Measurements from ENCODE around the gene PIGW.

The PIGW gene

GRCh38 chr17:36546418-36547093 is 11.8 kb downstream of the PIGW start:
- DNase-seq: peak in 1 of 2 donors; percentile 26

DNA sequence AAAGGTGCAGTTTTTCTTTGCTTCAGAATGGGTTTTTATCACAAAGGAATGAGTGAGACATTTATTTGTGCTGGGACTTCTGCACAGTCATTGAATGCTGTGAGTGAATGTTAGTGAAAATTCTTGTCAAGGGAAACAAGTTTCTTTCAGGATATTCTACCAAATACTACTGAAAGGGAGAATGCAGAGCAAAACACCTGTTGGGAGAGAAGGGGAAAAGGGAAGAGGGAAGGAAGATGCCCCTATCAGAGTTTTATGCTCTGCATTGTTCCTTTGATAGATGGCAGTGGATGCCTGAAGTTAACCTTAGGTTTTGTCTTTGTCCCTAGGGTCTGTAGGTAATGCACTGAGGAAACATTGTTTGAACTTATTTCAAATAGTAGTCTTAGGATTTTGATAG is 13.0 kb downstream of the PIGW start:
- no peak for DNase-seq

DNA sequence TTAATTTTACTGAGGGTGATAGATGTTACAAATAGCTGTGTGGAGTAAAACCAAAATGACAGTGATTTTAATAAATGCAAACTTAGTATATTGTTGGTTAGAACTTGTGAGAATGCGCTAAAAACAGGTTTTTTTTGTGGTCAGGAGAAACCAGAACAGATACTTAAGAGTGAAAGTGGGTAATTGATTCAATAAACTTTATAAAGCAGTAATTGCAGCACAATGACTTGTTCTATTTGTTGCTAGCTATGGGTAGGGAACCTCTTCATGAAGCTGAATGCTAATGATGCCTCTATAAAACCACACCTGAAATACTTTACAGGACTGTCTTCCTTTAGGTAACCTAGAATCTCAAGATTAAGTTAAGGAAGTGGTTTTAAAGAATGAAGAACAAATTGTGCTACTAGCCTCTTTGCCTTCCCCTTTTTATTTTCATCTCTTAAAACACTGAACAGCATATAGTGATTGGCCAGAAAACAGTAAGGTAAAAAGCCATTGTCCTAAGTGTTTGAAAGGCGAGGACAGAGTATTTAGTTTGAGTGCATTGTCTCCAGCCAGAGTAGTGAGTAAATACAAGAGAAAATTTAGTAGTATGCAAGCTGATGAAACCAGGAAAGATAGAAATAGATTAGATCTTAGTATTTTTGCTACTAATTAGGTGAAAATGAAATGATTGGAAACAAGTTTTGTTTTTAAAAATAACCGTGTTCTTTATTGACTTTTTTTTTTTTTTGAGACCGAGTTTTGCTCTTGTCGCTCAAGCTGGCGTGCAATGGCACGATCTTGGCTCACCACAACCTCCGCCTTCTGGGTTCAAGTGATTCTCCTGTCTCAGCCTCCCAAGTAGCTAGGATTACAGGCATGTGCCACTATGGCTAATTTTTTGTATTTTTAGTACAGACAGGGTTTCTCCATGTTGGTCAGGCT is 16.0 kb downstream of the PIGW start:
- peak in 1 of 2 donors; percentile 42 for DNase-seq

GRCh38 chr17:36553459-36553858 is 18.7 kb downstream of the PIGW start:
- no peak for DNase-seq

- DNase-seq: no peak
Observed at GRCh38 chr17:36566081-36566480, 31.3 kb downstream of the PIGW start.

DNA sequence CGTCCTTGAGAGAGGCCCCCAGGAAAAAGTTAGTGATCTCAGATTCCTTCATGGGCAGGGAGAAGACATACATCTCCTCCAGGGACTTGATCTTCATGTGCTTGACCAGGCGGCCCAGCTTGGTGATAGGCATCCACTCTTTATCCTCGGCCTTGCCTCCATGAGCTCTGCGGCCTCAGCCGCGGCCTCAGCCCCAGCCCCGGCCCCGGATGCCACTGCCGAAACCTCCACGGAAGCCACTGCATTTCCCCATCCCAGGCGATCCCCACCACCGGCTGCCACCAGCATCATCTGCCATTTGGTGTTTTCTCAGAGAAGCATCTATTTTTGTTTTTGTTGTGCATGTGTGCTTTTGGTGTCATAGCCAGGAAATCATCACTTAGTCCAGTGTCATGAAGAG is 40.2 kb downstream of the PIGW start:
- no peak for DNase-seq

- DNase-seq: no peak
Observed at GRCh38 chr17:36576793-36577192, 42.0 kb downstream of the PIGW start.

DNA sequence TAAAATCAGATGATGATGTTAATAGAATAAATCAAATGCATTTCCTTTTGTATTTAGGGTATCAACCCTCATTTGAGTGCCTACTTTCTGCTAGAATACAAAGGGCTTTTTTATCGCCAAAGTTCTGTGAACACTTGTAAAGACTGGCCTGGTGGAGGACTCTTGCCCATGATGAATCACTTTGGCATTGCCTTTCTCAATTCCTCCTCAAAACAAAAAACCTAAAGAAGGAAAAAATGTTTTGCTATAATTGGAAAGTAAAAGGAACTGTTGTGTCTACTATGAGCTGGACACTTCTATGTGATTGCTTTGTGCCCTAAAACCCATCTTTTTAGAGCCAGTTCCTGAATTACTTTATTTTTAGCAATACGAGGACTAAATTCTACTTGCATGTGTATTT is 43.9 kb downstream of the PIGW start:
- DNase-seq: no peak

GRCh38 chr17:36583787-36584186 is 49.0 kb downstream of the PIGW start:
- DNase-seq: no peak

- DNase-seq: no peak
Observed at GRCh38 chr17:36586138-36586537, 51.4 kb downstream of the PIGW start.

Data from CD4-positive, alpha-beta T cell treated with Interferon alpha-2 for 1 hour (primary cell).